Measurements from ENCODE around the gene RGS7. TPM values are rescaled to one million over a fixed set of nuclear protein-coding genes. Genes with fewer than 3 reads are reported as not detected.

Gene RGS7
- total and polyA plus RNA-seq, 10 of the 15 experiments (the other 5 are each of a cell fraction or from before 2014, with no cell fraction given), result not detected

DNA sequence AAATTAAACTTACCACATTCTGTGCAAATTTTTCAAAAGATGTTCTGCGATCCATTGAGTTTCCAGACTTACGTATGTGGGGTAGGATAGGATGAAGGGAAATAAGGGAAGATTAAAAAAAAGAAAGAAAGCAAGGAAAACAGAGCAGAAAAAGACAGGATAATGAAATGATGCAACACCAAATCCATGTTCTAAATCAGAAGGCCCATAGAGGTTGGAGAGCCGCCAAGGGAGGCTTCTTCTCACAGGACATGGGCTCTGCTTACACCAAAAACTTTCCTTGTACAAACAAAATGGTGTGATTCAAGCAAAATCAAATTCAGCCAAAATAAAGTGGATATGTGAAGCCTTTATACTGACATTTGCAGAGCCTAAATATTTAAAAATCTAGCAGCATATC lies 555.6 kb downstream of the RGS7 start:
- no peak for DNase-seq (ENCODE audit: low read depth, low spot score)
- BruUV-seq (replicated peaks), result no TSS peak
- RAD21 ChIA-PET (ENCODE audit: unreplicated experiment), result no interaction called here
- Histone ChIP-seq H3K27ac (ENCODE audit: control insufficient read depth, insufficient read depth) (no peak overlapping the region), H4K20me1 (ENCODE audit: control insufficient read depth, insufficient read depth) (no peaks in the 10 kb centered on the region), H2AFZ (ENCODE audit: control insufficient read depth, low read depth, low read length) (no peak overlapping the region), H3K36me3 (ENCODE audit: control insufficient read depth in 2 of 2, insufficient read depth in 2 of 2, low read length in 1 of 2) (no peaks in the 10 kb centered on the region), H3K79me2 (ENCODE audit: control insufficient read depth, insufficient read depth, low read length) (no peaks in the 10 kb centered on the region), H3K4me3 (no peak overlapping the region), H3K4me2 (ENCODE audit: control insufficient read depth, insufficient read depth) (no peak overlapping the region), H3K27me3 (replicated peaks in 1 of 2; ENCODE audit: control insufficient read depth in 2 of 2, insufficient read depth in 2 of 2, low read length in 1 of 2) (no peaks in the 10 kb centered on the region), H3K4me1 (ENCODE audit: control insufficient read depth, insufficient read depth, low read length) (no peaks in the 10 kb centered on the region), H3K9ac (ENCODE audit: control insufficient read depth, insufficient read depth, low read length) (no peak overlapping the region), H3K9me3 (replicated peaks; ENCODE audit: control insufficient read depth, insufficient read depth, low read length) (no peaks in the 10 kb centered on the region)
- WGBS (ENCODE audit: insufficient coverage, insufficient replicate concordance, low lambda C conversion rate, missing lambda C conversion rate), result 37% methylated on average over 3 of the region's 3 CpGs
- no peak for TF ChIP-seq ZNF622 (IDR thresholded peaks at IDR 0.05)
- no peak for TF ChIP-seq HDAC2 (IDR thresholded peaks at IDR 0.05)
- no peak for TF ChIP-seq BACH1 (IDR thresholded peaks at IDR 0.05; ENCODE audit: borderline replicate concordance)
- TF ChIP-seq, protein P1, sequence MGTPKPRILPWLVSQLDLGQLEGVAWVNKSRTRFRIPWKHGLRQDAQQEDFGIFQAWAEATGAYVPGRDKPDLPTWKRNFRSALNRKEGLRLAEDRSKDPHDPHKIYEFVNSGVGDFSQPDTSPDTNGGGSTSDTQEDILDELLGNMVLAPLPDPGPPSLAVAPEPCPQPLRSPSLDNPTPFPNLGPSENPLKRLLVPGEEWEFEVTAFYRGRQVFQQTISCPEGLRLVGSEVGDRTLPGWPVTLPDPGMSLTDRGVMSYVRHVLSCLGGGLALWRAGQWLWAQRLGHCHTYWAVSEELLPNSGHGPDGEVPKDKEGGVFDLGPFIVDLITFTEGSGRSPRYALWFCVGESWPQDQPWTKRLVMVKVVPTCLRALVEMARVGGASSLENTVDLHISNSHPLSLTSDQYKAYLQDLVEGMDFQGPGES (IDR thresholded peaks at IDR 0.05), result no peak
- TF ChIP-seq EGR1 (IDR thresholded peaks at IDR 0.05; ENCODE audit: borderline replicate concordance in 1 of 2, low read depth in 2 of 2, low read length in 2 of 2), result no peak
- in situ Hi-C loops (cut with MboI) (no loop called here), intact Hi-C loops (cut with micrococcal nuclease; ENCODE audit: unreplicated experiment) (no loop called here)
- no peak for FAIRE-seq
- POLR2A ChIA-PET, result no interaction called here
- ATAC-seq, result no peak
- SMC1A ChIA-PET (ENCODE audit: uncharacterized antibody, unreplicated experiment), result no interaction called here
- CTCF ChIA-PET, result no interaction called here

DNA sequence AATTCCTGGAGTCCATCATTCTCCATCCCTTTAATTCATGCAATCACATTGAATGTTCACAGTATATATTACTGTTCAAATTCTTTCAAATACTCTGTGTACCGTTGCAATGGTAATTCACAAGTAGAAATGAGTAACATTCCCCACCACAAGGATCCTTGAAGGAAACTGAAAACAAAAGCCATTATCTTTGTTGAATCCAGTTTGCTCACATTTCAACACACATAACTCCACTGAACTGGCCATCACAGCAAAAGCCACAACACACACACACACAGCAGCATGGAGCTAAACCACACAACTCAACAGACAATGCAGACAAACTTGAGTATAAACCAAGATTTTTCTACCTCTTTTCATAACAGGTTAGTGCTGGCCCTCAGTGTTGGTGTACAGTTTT lies 556.7 kb downstream of the RGS7 start:
- in situ Hi-C loops (cut with MboI) (no loop called here), intact Hi-C loops (cut with micrococcal nuclease; ENCODE audit: unreplicated experiment) (no loop called here)
- H3K27ac ChIP-seq (ENCODE audit: control insufficient read depth, insufficient read depth), result no peak overlapping the region
- no peaks in the 10 kb centered on the region for H3K36me3 ChIP-seq (ENCODE audit: control insufficient read depth in 2 of 2, insufficient read depth in 2 of 2, low read length in 1 of 2)
- ChIA-PET CTCF (no interaction called here), RAD21 (ENCODE audit: unreplicated experiment) (no interaction called here), POLR2A (no interaction called here), SMC1A (ENCODE audit: uncharacterized antibody, unreplicated experiment) (no interaction called here)
- no peak for ATAC-seq
- H2AFZ ChIP-seq (ENCODE audit: control insufficient read depth, low read depth, low read length), result no peak overlapping the region
- H3K9ac ChIP-seq (ENCODE audit: control insufficient read depth, insufficient read depth, low read length), result no peak overlapping the region
- no peak for FAIRE-seq
- H3K79me2 ChIP-seq (ENCODE audit: control insufficient read depth, insufficient read depth, low read length), result no peaks in the 10 kb centered on the region
- no peak for DNase-seq (ENCODE audit: low read depth, low spot score)
- H3K27me3 ChIP-seq (replicated peaks in 1 of 2; ENCODE audit: control insufficient read depth in 2 of 2, insufficient read depth in 2 of 2, low read length in 1 of 2), result no peaks in the 10 kb centered on the region
- H4K20me1 ChIP-seq (ENCODE audit: control insufficient read depth, insufficient read depth), result no peaks in the 10 kb centered on the region
- WGBS (ENCODE audit: insufficient coverage, insufficient replicate concordance, low lambda C conversion rate, missing lambda C conversion rate), result 0% methylated on average over 1 of the region's 1 CpG
- H3K4me3 ChIP-seq, result no peak overlapping the region
- no TSS peak for BruUV-seq (replicated peaks)
- H3K9me3 ChIP-seq (replicated peaks; ENCODE audit: control insufficient read depth, insufficient read depth, low read length), result no peaks in the 10 kb centered on the region
- H3K4me1 ChIP-seq (ENCODE audit: control insufficient read depth, insufficient read depth, low read length), result no peaks in the 10 kb centered on the region
- no peak overlapping the region for H3K4me2 ChIP-seq (ENCODE audit: control insufficient read depth, insufficient read depth)
- TF ChIP-seq, protein P2, sequence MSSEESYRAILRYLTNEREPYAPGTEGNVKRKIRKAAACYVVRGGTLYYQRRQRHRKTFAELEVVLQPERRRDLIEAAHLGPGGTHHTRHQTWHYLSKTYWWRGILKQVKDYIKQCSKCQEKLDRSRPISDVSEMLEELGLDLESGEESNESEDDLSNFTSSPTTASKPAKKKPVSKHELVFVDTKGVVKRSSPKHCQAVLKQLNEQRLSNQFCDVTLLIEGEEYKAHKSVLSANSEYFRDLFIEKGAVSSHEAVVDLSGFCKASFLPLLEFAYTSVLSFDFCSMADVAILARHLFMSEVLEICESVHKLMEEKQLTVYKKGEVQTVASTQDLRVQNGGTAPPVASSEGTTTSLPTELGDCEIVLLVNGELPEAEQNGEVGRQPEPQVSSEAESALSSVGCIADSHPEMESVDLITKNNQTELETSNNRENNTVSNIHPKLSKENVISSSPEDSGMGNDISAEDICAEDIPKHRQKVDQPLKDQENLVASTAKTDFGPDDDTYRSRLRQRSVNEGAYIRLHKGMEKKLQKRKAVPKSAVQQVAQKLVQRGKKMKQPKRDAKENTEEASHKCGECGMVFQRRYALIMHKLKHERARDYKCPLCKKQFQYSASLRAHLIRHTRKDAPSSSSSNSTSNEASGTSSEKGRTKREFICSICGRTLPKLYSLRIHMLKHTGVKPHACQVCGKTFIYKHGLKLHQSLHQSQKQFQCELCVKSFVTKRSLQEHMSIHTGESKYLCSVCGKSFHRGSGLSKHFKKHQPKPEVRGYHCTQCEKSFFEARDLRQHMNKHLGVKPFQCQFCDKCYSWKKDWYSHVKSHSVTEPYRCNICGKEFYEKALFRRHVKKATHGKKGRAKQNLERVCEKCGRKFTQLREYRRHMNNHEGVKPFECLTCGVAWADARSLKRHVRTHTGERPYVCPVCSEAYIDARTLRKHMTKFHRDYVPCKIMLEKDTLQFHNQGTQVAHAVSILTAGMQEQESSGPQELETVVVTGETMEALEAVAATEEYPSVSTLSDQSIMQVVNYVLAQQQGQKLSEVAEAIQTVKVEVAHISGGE (CRISPR knock-in tag; IDR thresholded peaks at IDR 0.05), result no peak
- TF ChIP-seq SMARCA5 (IDR thresholded peaks at IDR 0.05) (no peak), WRNIP1 (IDR thresholded peaks at IDR 0.05; ENCODE audit: borderline replicate concordance, low read depth, low read length) (no peak), HDGF (IDR thresholded peaks at IDR 0.05) (no peak)
- TF ChIP-seq, protein P3, sequence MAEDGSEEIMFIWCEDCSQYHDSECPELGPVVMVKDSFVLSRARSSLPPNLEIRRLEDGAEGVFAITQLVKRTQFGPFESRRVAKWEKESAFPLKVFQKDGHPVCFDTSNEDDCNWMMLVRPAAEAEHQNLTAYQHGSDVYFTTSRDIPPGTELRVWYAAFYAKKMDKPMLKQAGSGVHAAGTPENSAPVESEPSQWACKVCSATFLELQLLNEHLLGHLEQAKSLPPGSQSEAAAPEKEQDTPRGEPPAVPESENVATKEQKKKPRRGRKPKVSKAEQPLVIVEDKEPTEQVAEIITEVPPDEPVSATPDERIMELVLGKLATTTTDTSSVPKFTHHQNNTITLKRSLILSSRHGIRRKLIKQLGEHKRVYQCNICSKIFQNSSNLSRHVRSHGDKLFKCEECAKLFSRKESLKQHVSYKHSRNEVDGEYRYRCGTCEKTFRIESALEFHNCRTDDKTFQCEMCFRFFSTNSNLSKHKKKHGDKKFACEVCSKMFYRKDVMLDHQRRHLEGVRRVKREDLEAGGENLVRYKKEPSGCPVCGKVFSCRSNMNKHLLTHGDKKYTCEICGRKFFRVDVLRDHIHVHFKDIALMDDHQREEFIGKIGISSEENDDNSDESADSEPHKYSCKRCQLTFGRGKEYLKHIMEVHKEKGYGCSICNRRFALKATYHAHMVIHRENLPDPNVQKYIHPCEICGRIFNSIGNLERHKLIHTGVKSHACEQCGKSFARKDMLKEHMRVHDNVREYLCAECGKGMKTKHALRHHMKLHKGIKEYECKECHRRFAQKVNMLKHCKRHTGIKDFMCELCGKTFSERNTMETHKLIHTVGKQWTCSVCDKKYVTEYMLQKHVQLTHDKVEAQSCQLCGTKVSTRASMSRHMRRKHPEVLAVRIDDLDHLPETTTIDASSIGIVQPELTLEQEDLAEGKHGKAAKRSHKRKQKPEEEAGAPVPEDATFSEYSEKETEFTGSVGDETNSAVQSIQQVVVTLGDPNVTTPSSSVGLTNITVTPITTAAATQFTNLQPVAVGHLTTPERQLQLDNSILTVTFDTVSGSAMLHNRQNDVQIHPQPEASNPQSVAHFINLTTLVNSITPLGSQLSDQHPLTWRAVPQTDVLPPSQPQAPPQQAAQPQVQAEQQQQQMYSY (CRISPR knock-in tag; IDR thresholded peaks at IDR 0.05), result no peak

Measured in GM12878 (cell line).